Mucosa of descending colon (tissue), 3 donors: ENCODE data around the gene TIAL1. TPM values are rescaled to one million over a fixed set of nuclear protein-coding genes. Genes with fewer than 3 reads are reported as not detected.

Experiments
- ATAC-seq: fragments of 200-7000 bp; cut with Tn5 transposase; one replicate; pipeline ENCODE4 v1.9.1; 2020; ENCODE audit warnings: mild to moderate bottlenecking, moderate library complexity
- DNase-seq, 3 donors: peaks; one replicate each; pipeline ENCODE4 v3.0.0-alpha.2; 2020
- H3K36me3 ChIP-seq: fragments of 200-600 bp; one replicate; pipeline ENCODE4 v1.8.0; 2021; ENCODE audit warnings: low read depth, mild to moderate bottlenecking
- H3K4me1 ChIP-seq: fragments of 200-600 bp; one replicate; pipeline ENCODE4 v1.8.0; 2021; ENCODE audit warnings: low read depth, mild to moderate bottlenecking
- H3K4me3 ChIP-seq: fragments of 200-600 bp; one replicate; pipeline ENCODE4 v1.8.0; 2021; ENCODE audit warnings: mild to moderate bottlenecking
- H3K9me3 ChIP-seq: fragments of 200-600 bp; one replicate; pipeline ENCODE4 v1.8.0; 2021; ENCODE audit warnings: mild to moderate bottlenecking
- intact Hi-C, 2 donors: fragments of 100-400 bp; cut with DNase I in 1 of 2; cut with micrococcal nuclease in 1 of 2; formaldehyde crosslinking; loops; one replicate each; pipeline versions ENCODE4 v1.11.0 to v1.11.1; 2022; cut with DNase I, micrococcal nuclease
- total RNA-seq, 3 donors: library from RNA; stranded (reverse); fragmentation: NEBNext Ultra II Directional in 2 of 3; extraction: Animal tissue kit (Norgen Biotek cat#: 25700) in 2 of 3; gene quantifications; one replicate each; pipeline versions ENCODE4 v1.2.1 to v1.2.4, GENCODE V29; 2021 to 2023
- TF ChIP-seq, protein P1 (sequence below): fragments of 200-600 bp; IDR thresholded peaks from one replicate; pipeline ENCODE4 v1.8.0; 2022; ENCODE audit warnings: antibody characterized with exemption, mild to moderate bottlenecking
- donor health status: DM: no; HTN: no; CAD: no; lungs with moderate emphysema.
- donor health status: DM: no; HTN: no; CAD: no.
- donor health status: DM: no; HTN: yes; CAD: no.

TIAL1 gene
- total RNA-seq, 3 donors from 2014 or later, result 85.6 to 122 (median 101) TPM

DNA sequence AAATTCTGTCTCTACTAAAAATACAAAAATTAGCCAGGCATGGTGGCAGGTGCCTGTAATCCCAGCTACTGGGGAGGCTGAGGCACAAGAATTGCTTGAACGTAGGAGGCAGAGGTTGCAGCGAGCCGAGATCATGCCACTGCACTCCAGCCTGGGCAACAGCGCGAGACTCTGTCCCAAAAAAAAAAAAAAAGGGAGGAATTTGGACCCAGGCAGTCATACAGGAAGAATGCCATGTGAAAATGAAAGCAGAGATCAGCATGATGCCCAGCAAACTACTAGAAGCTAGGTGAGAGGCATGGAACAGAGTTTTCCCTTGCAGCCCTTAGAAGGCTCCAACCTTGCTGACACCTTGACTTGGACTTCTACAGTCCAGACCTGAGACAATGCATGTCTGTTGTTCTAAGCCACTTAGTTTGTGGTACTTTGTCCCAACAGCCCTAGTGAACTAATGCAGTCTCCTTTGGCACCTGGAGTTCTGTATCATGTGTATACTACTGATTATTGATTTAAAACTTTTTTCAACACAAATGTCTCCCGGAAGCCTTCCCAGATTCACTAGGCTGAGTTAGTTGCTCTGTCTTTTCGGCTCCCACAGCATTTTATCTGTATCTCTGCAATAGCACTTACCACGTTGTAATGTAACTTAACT, 44.2 kb upstream of the TIAL1 start:
- intact Hi-C loops, result no loop called here
- Histone ChIP-seq H3K4me1 (no peaks in the 10 kb centered on the region), H3K36me3 (no peaks in the 10 kb centered on the region), H3K9me3 (no peaks in the 10 kb centered on the region), H3K4me3 (no peak overlapping the region)
- ATAC-seq (peak; percentile 85), DNase-seq (no peak)
- TF ChIP-seq, protein P1, sequence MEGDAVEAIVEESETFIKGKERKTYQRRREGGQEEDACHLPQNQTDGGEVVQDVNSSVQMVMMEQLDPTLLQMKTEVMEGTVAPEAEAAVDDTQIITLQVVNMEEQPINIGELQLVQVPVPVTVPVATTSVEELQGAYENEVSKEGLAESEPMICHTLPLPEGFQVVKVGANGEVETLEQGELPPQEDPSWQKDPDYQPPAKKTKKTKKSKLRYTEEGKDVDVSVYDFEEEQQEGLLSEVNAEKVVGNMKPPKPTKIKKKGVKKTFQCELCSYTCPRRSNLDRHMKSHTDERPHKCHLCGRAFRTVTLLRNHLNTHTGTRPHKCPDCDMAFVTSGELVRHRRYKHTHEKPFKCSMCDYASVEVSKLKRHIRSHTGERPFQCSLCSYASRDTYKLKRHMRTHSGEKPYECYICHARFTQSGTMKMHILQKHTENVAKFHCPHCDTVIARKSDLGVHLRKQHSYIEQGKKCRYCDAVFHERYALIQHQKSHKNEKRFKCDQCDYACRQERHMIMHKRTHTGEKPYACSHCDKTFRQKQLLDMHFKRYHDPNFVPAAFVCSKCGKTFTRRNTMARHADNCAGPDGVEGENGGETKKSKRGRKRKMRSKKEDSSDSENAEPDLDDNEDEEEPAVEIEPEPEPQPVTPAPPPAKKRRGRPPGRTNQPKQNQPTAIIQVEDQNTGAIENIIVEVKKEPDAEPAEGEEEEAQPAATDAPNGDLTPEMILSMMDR, result no peak

- Histone ChIP-seq H3K9me3 (no peaks in the 10 kb centered on the region), H3K36me3 (no peaks in the 10 kb centered on the region), H3K4me3 (no peak overlapping the region), H3K4me1 (no peaks in the 10 kb centered on the region)
- TF ChIP-seq, protein P1, result no peak
- DNase-seq (no peak), ATAC-seq (no peak)
- intact Hi-C loops, result no loop called here
Observed at GRCh38 chr10:119640384-119640783, 43.6 kb upstream of the TIAL1 start.

GRCh38 chr10:119638982-119639381, 42.2 kb upstream of the TIAL1 start:
- H3K9me3 ChIP-seq, result no peaks in the 10 kb centered on the region
- intact Hi-C loops, result no loop called here
- H3K4me3 ChIP-seq, result no peak overlapping the region
- ATAC-seq, result no peak
- no peak for DNase-seq
- H3K4me1 ChIP-seq, result no peaks in the 10 kb centered on the region
- TF ChIP-seq, protein P1, result no peak
- H3K36me3 ChIP-seq, result no peaks in the 10 kb centered on the region

GRCh38 chr10:119637631-119638030, 40.9 kb upstream of the TIAL1 start:
- Histone ChIP-seq H3K4me1 (no peaks in the 10 kb centered on the region), H3K9me3 (no peaks in the 10 kb centered on the region), H3K4me3 (no peak overlapping the region), H3K36me3 (no peaks in the 10 kb centered on the region)
- DNase-seq, result no peak
- ATAC-seq, result no peak
- intact Hi-C loops, result no loop called here
- TF ChIP-seq, protein P1, result no peak

- intact Hi-C loops, result no loop called here
- no peak for ATAC-seq
- Histone ChIP-seq H3K36me3 (no peaks in the 10 kb centered on the region), H3K4me3 (no peak overlapping the region), H3K9me3 (no peaks in the 10 kb centered on the region), H3K4me1 (no peaks in the 10 kb centered on the region)
- TF ChIP-seq, protein P1, result no peak
- no peak for DNase-seq
Observed at GRCh38 chr10:119634219-119634544, 37.4 kb upstream of the TIAL1 start.
